ENCODE data around the gene ANKMY2.

Gene ANKMY2

DNA sequence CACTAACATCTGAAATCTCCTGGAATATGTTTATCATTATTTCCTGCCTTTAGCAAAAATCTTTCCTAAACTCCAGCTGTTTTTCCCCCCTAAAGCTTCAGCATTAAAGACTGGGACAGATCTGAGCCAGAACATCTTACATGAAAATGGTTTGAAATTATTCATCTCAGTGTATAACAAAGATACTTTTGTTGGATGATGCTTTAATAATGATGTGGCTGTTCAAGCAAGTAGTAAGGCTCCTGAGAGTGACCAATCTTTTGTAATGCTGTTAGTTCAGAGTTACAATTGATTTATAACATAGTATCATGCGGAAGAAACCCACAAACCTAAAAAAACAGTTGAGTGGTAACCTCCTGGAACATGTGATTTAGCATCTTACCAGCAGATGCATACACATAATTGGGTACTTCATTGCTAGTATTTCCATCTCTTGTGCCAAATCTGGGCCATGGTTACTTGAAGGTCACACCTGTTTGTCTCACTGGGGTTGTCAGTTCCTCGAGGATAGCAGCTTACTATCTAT is 1.9 kb upstream of the ANKMY2 start:
- no peak for TF ChIP-seq ZFX (IDR thresholded peaks at IDR 0.05)
- TF ChIP-seq, protein P1, sequence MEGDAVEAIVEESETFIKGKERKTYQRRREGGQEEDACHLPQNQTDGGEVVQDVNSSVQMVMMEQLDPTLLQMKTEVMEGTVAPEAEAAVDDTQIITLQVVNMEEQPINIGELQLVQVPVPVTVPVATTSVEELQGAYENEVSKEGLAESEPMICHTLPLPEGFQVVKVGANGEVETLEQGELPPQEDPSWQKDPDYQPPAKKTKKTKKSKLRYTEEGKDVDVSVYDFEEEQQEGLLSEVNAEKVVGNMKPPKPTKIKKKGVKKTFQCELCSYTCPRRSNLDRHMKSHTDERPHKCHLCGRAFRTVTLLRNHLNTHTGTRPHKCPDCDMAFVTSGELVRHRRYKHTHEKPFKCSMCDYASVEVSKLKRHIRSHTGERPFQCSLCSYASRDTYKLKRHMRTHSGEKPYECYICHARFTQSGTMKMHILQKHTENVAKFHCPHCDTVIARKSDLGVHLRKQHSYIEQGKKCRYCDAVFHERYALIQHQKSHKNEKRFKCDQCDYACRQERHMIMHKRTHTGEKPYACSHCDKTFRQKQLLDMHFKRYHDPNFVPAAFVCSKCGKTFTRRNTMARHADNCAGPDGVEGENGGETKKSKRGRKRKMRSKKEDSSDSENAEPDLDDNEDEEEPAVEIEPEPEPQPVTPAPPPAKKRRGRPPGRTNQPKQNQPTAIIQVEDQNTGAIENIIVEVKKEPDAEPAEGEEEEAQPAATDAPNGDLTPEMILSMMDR (conservative IDR thresholded peaks at IDR 0.05) = no peak
- no peak overlapping the region for H3K27ac ChIP-seq

DNA sequence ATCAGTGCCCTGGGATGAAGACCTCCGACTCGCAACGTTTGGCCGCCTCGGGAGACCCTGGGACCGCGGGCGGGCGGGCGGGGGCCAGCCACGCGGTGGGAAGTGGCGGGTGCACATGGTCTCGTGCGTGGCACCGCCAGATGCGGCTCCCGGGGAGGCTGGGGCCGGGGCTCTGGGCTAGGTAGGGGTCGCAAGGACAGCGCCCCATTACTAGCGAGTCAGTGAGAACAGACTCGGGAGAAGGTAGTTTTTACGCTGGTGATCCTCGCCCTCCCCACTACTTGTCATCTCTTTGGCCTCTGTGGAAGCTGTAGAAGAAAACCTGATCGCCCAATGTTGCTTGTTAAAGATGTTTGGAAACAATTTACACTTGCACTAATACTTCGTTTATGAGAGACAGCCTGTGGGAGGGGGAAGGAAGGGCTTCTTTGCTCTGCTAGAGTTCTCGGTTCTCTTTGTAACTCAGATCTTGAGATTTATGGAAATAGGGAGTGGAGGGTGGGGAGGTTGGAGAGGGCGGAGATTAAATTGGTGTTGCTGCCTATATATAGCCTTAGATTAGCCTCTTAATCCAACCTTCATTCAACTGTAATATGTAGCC is 1.0 kb upstream of the ANKMY2 start:
- TF ChIP-seq, protein P1 (conservative IDR thresholded peaks at IDR 0.05) = no peak
- TF ChIP-seq ZFX (IDR thresholded peaks at IDR 0.05) = no peak

DNA sequence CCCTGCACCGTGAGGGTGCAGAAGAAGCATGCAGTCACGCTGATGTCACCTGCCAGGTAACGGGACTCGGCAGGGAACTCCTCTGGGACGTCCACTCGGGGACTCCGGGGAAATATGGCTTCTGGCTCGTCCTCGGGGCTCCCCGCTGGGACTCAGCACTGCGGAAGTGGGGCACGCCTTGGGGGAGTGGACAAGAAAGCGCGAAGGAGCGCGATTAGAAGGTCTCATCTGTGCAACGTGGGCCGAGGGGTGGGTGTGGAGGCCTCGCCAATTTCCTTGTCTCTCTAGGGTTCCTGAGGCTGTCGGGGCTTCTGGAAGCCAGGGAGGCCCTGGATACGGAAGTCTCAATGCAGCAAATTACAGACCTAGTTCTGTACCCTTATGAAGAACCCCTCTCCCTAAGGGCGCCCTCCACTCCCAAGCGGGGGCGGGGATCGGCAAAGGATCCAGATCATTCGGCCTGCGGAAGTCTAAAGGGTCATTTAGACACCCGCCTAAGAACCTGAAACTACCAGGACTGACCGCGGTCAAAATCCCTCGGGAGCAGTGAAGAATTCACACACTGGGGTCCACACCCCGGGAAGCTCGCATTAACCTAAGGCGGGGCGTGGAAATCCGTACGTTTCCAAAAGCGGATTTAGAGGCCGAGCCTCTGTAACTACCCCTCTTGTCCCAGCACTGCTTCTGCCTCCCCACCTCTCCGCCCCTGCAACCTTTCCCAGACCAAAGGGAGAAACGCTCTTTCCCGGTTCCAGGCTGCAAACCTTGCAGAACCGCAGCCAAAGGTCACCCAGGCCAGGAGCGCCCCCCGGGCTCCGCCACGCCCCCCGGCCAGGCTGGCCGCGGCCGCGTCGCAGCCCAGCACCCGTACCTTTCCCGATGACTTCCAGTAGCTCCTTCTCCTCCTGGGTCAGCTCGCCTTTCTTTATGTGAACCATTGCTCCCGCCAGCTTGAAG is 640 bp downstream of the ANKMY2 start:
- TF ChIP-seq, protein P1 (conservative IDR thresholded peaks at IDR 0.05) = no peak
- TF ChIP-seq ZFX (IDR thresholded peaks at IDR 0.05) = peak; percentile 29; the same call in 1 of the 2 replicates
- H3K27ac ChIP-seq = peak overlapping the region; percentile 94

More for the DNA sequence above, 1.0 kb upstream of the ANKMY2 start:
- H3K27ac ChIP-seq = peak overlapping the region; percentile 94

DNA sequence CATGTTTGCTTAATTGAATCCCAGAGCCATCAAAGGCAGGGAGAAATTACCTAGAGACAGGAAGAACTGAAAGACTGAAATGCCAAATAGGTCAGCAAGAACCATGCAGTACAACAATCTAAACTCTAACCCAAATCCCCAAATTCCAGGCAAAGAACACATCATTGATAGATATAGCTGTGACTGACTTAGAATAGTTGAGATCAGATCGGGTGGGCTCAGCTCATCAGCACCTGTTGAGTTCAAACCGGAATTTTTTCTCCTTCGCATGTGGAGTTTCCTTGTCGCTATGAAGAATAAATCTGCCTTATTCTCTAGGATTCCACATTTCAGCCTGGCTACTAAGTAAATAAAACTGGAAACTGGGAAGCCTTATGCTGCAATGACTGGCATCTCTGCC is 1.4 kb downstream of the ANKMY2 start:
- no peak overlapping the region; the same call in 1 of the 2 replicates for H3K27ac ChIP-seq
- no peak for TF ChIP-seq ZFX (IDR thresholded peaks at IDR 0.05)
- TF ChIP-seq, protein P1 (conservative IDR thresholded peaks at IDR 0.05) = no peak

DNA sequence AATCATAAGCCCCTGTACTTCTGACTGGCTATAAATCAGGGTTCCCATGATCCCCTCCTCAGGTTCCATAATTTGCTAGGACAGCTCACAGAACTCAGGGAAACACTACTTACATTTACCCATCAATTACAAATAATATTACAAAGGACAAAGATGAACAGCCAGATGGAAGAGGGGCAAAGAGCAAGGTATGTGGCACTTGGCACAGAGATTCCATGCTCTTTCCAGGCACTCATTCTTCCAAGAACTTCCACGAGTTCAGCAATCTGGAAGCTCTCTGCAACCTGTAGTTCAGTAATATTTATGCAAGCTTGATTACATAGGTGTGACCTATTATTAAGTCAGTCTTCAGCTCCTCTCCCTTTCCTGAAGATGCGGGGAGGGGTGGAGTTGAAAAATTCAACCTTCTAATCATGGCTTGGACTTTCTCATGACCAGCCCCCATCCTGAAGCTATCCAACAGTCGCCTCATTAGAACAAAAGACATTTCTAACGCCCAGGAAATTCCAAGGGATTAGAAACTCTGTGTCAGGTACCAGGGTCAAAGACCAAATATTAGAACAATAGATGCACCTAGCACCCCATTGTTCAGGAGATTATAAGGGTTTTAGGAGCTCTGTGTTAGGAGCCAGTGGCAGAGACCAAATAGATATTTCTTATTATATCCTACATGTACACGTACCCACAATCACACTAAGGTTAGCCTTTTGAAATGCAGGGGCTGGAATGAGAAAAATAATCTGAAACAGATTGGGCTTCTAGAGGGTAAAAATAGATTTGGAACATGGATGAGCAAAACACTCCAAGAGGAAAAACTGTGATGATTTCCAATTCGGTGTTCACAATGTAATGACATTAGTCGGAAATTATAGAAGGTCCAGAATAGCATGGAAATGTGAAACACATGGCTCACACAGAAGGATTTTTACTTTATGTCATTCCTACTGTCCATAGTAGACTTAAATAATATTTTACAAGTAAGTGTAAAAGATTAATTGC is 7.0 kb downstream of the ANKMY2 start:
- H3K27ac ChIP-seq = no peak overlapping the region
- TF ChIP-seq, protein P1 (conservative IDR thresholded peaks at IDR 0.05) = no peak
- TF ChIP-seq ZFX (IDR thresholded peaks at IDR 0.05) = no peak

DNA sequence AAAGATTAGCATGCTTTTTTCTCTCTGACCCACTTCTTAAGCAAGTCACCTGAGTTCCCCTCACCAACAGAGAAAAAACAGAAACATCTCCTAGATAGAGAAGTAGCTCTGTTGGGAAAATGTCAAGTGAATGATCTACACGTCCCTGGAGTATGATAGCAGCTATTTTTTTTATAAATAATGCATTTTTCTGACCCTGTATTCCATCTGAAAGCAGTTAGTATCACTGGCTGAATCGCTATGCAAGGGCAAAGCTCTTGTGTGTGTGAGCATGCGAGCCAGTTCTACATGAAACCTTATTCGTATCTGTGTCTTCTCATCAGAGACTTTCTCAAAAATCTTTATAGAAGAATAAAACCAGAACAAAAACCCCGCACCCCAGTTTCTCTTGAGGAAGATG is 8.2 kb downstream of the ANKMY2 start:
- TF ChIP-seq, protein P1 (conservative IDR thresholded peaks at IDR 0.05) = no peak
- no peak for TF ChIP-seq ZFX (IDR thresholded peaks at IDR 0.05)
- no peak overlapping the region for H3K27ac ChIP-seq

All from C4-2B (cell line).